CD4-positive, alpha-beta T cell treated with Interleukin-17A for 4 hours (primary cell): ENCODE data around the gene CKMT2.
"Not testable (repeated sequence)": the region's sequence is repeated elsewhere in the genome, so short reads cannot be mapped to it uniquely, and the experiment has no call there.

Experiments used
- DNase-seq: peaks from one replicate; pipeline ENCODE4 v3.0.0-alpha.2; 2020; ENCODE audit warnings: mixed read lengths

CKMT2 gene

GRCh38 chr5:81253875-81254274 is 20.8 kb downstream of the CKMT2 start:
- no peak for DNase-seq

GRCh38 chr5:81254886-81255559 is 21.9 kb downstream of the CKMT2 start:
- DNase-seq = no peak

- DNase-seq = no peak
Measured at GRCh38 chr5:81256766-81257165, 23.6 kb downstream of the CKMT2 start.

GRCh38 chr5:81262796-81263195 is 29.7 kb downstream of the CKMT2 start:
- DNase-seq = not testable (repeated sequence)

GRCh38 chr5:81265101-81265500 is 32.0 kb downstream of the CKMT2 start:
- DNase-seq = no peak

DNA sequence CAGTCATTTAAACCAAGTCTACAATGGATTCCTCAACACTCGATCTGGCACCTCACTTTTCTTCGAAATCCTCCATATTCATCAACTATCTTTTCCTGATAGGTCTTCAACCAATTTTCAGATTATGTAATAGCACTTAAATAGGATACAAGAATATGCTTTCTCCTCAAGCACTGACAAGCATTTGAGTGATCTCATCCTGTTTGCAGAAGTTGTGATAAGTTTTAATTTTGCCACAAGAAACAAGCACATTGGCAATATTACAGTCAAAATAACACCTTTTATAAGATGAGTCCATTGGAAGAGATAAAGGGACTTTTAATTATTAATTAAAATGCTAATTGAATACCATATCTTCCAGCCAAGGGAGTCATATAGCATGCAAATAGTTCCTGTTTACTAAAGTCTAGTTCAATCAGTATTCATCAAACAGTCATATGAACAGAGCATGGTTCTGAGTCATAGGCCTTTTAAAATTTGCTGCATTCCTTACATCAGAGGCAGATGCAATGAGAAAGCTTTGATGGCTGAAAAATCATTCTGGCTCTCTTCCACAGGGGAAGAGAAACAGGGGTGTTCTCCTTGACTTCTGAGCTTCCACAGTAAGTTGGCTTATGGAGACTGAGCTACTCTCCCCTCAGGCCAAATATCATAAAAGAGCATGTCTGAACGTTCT is 35.5 kb downstream of the CKMT2 start:
- no peak for DNase-seq

DNA sequence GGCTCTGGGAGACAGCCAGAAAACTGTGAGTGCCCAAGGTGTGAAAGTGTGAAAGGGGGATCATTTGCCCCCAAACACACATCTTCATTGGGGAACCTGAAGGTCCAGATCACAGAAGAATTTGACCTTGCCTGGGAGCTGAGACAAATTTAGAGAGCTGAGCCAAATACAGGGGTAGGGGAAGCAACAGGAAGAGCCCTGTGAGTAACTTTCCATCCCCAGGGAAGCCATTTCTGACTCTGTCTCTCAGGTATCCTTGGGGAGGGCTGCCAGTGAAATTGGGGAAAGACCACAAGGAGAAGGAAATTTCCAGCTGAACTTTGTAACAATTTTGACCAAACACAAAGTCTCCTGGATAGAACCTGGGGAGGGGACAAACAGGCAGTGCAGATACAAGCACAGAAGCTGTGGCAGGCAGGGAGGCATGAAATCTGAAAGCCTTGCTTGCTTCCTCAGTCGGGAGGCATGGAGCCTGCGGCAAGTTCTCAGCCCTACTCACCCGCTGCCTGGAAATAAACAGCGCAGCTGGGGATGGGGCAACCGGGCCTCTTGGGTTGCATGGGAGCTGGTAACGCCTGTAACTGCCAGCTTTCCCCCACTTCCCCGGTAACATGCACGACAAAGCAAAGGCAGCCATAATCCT is 36.8 kb downstream of the CKMT2 start:
- no peak for DNase-seq

DNA sequence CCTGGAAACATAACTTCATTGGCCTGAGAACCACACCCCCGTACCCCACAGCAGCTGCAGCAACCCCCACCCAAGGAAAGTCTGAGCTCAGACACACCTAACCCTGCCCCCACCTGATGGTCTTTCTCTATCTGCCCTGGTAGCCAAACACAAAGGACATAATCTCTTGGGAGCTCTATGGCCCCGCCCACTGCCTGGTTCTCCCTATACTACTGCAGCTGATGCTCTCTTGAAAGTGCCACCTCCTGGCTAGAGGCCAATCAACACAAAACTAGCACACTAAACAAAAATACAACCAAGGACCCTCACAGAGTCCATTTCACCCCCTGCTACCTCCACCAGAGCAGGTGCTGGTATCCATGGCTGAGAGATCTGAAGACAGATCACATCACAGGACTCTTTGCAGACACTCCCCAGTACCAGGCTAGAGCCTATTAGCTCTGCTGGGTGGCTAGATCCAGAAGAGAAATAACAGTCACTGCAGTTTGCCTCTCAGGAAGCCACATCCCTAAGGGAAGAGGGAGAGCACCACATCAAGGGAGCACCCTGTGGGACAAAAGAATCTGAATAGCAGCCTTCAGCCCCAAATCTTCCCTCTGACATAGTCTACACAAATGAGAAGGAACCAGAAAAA is 37.4 kb downstream of the CKMT2 start:
- DNase-seq = not testable (repeated sequence)

GRCh38 chr5:81283976-81284375 is 50.9 kb downstream of the CKMT2 start:
- DNase-seq = no peak

GRCh38 chr5:81286059-81286617 is 53.0 kb downstream of the CKMT2 start:
- DNase-seq = no peak

GRCh38 chr5:81288021-81288433 is 54.9 kb downstream of the CKMT2 start:
- no peak for DNase-seq

GRCh38 chr5:81290146-81290545 is 57.0 kb downstream of the CKMT2 start:
- DNase-seq = no peak

DNA sequence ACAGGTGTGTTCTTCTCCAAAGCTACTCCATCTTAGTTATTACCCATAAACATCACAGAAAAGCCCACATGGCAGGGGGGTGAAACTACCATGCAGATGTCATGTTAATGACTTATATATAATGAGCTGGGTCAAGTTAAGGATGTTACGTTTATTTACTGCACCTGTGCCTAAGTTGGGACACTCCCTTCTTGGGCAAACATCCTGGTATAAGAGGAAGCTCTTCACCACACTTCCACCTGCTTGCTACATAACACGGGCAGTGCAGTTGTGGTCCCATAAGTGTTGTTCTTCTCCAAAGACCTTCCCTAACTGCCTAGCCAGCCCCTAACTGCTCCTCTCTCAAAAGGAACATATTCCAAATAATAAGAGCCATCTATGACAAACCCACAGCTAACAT is 59.0 kb downstream of the CKMT2 start:
- no peak for DNase-seq

- not testable (repeated sequence) for DNase-seq
Measured at GRCh38 chr5:81294021-81294420, 60.9 kb downstream of the CKMT2 start.

DNA sequence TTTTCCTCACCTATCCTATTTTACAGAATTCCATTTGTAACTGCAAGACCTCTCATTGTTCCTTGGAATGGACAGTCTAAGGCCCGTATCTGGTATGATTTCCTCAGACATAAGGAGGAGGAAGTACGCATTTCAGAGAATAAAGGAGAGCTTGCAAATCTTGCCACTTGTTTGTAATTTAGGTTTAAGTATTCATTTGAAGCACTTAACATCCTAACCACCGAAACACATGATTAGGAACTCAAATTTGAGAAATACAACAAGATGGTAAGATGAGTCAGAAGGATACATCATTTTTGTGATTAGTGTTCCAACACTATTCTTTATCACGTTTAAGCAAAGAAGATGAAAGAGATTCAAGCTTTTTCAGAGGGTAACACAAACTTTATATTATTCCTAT is 64.4 kb downstream of the CKMT2 start:
- no peak for DNase-seq

DNA sequence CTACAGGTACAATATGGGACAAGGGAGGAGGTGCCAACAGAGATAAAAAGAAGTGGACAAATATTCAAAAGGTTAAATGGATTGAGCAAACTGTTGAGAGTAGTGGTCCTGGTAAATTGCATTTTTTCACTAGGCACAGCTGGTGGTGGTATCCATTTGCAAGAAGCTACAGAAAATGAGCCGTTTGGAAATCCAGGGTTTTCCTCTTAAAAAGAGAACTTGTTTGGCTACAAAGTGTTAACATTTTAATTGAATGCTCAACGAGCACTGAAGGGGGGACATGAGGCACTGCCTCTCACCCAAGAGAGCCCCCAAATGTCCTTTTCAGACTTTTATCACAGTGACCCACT is 67.8 kb downstream of the CKMT2 start:
- DNase-seq = no peak

GRCh38 chr5:81301271-81302015 is 68.3 kb downstream of the CKMT2 start, which contains the start of gene ZCCHC9:
Gene ZCCHC9 (plus strand): TSS chr5:81301587. CDS start chr5:81304758, 3,171 bp downstream.
- DNase-seq = peak; percentile 93

DNA sequence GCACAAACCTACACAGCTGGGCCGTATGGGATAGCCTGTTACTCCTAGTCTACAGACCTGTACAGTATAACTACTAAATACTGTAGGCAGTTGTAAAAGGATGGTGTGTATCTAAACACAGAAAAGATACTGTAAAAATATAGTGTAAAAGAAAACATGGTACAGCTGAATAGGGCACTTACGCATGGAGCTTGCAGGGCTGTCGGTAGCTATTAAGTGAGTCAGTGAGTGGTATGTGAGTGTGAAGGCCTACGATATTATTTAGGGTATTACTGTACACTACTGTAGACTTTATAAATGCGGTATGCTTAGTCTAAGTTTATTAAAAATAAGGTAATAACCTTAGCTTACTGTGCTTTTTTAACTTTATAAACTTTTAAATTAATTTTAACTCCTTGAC is 69.5 kb downstream of the CKMT2 start:
- no peak for DNase-seq

GRCh38 chr5:81303563-81303962 is 70.4 kb downstream of the CKMT2 start:
- no peak for DNase-seq

DNA sequence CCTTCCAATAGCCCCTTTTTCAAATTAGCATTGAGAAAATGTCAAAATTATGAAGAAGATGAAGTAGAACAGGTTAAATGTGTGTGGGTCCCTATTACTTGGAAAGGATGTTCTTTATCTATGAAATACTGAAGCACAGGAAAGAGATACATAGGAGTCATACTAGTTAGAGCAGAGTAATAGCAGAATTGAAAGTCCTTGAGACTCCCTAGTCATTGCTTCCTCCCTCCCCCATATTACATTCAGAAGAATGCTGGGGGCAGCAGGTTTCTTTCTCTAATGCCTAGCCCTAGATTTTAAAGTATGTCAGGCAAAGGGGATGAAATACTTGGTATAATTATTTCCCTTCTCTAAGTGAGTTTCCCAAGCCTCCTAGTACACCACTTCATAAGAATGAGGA is 72.7 kb downstream of the CKMT2 start:
- DNase-seq = no peak

DNA sequence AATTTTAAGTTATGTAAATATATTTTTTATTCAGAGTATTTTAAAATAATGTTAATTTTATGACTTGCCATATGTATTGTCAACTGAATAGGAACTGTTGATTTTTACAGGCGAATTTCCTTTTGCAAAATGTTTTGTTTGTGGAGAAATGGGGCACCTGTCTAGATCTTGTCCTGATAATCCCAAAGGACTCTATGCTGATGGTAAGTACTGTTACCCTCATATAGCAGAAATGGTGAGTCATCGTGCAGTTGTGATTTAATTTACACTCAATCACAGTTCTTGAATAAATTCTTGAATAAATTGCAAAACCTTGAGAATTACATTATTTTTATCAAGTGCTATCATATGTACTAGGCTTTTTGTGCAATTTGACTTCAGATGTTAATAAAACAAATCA is 75.7 kb downstream of the CKMT2 start:
- DNase-seq = no peak

- no peak for DNase-seq
Measured at GRCh38 chr5:81310402-81311063, 77.4 kb downstream of the CKMT2 start.
